Measurements from ENCODE around the gene CASKIN1.
"Not testable (repeated sequence)": the region's sequence is repeated elsewhere in the genome, so short reads cannot be mapped to it uniquely, and the experiment has no call there.

The CASKIN1 gene

DNA sequence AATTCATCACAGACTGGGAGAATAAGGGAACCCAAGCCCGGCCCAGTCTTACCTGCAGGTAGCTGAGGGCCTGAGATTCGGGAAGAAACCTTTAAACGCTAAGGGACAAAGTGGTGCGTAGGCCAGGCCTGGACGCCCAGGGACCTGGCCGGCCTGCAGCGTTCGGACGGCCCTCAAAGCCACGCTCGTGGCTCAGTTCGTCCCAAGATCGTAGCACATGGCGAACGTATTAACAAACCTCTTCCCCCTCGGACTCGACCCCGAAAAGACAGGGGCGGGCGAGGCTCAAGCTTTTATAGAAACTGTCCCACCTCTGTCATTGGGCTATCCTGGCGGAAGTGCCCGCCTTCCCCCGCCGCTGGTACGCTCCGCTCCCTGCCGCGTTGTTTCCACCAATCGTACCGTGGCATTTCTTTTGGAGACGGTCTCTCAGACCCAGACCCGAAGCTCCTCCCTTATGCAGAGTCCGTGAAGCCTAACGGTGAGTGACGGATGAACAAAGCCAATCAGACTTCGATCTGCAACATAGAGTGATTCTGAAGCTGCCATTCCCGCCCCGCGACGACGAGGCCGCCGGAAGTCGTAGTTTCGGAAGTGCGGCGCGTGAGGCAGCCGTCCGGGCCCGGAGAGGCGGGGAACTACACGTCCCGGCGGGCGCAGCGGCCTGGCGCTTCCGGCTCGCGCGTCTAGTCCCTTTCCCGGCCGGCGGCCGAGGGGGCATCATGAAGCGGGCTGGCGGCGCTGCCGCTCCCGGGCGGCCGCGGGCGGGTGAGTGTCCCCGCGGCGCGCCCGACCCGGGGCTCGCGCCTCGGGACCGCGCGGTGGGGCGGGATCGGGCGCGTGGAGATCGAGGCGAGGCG, 41.1 kb downstream of the CASKIN1 start, which contains the start of gene TRAF7:
TSS of gene TRAF7 (plus strand) at position 692 of the 860 bp plus-strand sequence. CDS start 8,139 bp downstream, outside the sequence.
- DNase-seq, result peak; percentile 95

DNA sequence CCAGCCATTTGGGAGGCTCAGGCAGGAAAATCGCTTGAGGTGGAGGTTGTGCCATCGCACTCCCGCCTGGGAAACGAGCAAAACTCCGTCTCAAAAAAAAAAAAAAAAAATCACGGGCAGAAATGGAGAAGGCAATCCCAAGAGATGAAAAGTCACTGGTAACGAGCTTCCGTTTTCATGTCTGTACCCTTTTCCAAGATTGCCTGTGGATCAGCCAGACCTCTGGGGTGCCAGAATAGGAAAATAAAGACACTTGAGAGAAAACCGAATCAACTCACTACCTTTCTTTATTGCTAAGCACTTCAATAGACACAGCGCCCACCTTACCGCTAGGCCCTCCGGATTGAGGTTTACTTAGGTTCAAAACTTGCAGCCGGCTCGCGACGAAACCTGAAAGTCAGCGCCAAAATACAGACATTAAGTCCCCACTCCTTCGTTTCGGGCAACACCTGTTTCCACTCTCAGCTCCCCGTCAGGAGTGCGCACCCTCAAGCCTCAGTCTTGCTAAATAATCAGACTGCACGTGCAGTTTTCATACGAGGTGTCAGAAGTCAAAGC, 41.8 kb downstream of the CASKIN1 start:
- DNase-seq, result no peak

DNA sequence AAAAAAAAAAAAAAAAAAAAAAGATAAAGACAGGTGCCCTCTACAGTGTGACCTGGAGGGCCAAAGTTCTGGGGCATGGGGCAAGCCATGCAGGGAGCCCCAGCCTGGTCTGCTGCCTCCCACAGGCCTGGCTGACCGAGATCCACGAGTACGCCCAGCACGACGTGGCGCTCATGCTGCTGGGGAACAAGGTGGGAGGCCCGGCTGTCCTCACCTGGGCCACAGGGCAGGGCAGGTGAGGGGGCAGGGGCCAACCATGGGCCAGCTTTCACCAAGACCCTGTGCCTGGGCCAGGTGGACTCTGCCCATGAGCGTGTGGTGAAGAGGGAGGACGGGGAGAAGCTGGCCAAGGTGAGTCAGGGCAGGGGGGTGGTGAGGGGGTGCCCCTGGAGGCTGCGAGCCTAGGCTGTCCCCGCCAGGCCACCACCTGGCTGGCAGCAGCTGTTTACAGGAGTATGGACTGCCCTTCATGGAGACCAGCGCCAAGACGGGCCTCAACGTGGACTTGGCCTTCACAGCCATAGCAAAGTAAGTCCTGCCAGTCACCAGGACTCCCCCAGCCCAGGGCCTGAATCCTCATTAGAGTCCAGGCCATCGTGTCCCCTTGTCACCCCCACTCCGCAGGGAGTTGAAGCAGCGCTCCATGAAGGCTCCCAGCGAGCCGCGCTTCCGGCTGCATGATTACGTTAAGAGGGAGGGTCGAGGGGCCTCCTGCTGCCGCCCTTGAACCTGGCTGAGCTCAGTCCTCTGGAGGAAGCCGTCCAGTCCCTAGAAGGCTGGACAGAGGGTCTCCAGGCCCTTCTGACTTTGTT, 43.5 kb downstream of the CASKIN1 start:
- no peak for DNase-seq

DNA sequence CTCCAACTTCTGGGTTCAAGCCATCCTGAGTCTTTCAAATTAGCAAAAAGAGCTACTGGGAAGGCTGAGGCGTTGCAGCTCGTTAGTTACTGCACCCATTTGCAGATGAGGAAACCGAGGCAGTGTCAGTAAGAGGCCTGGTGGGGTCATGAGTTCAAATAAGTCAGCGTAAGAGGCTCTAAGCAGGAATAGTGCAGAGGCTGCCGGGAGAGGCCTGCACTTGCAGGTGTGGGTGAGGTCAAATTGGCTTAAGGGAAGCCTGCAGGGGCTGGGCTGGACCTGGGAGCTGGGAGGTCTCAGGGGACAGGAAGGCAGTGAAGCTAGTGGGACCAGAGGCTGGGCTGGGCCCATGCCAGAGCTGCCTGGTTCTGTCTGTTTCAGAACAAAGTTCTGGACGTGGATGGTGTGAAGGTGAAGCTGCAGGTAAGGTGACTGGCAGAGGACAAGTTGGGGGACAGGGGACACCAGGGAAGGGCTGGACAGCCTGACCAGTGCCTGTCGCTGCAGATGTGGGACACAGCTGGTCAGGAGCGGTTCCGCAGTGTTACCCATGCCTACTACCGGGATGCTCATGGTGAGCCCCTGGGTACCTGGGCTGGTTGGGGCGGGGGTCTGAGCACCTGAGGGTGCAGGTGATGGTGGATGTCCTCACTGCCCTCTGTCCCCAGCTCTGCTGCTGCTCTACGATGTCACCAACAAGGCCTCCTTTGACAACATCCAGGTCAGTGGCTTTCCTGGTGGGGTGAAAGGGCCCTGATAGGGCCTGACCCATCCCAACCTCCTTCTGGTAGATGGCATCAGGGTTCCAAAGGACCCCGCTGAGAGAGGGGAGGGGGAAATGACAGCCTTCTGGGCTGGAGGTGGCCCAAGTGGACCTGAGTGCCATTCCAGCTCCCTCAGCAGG, 45.0 kb downstream of the CASKIN1 start:
- DNase-seq, result no peak

DNA sequence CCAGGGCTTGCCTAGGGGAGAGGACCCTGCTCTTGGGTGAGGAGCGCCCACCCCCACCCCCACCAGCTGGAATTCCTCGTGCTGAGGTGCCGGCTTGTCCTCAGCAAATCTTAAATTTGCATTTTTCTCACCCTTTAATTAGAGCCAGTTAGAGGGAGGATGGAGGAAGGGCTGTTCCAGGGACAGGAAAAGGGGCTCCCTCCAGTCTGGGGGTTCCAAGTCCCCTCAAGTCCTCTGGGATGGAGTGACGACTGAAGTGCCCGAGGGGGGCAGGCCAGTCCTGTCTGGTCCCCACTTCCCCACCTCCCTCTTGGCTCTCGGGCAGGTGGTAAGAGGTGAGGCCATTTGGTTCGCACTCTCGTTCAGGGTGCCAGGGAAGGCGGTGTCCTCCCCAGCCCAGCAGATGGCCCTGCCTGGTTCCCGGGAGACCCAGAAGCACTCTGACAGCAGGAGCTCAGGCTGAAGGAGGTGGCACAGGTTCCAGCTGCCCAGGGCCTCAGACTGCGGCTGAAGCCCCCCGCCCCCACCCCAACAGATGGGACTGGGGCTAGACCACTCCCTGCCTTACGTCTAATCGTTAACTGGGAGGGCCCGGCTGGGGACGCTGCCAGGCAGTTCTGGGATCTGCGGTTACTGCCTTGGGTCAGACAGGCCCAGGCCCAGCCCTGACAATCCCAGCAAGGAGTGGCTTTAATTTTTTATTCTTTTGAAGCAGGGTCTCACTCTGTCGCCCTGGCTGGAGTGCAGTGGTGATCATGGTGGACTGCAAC, 45.8 kb downstream of the CASKIN1 start:
- DNase-seq, result no peak

DNA sequence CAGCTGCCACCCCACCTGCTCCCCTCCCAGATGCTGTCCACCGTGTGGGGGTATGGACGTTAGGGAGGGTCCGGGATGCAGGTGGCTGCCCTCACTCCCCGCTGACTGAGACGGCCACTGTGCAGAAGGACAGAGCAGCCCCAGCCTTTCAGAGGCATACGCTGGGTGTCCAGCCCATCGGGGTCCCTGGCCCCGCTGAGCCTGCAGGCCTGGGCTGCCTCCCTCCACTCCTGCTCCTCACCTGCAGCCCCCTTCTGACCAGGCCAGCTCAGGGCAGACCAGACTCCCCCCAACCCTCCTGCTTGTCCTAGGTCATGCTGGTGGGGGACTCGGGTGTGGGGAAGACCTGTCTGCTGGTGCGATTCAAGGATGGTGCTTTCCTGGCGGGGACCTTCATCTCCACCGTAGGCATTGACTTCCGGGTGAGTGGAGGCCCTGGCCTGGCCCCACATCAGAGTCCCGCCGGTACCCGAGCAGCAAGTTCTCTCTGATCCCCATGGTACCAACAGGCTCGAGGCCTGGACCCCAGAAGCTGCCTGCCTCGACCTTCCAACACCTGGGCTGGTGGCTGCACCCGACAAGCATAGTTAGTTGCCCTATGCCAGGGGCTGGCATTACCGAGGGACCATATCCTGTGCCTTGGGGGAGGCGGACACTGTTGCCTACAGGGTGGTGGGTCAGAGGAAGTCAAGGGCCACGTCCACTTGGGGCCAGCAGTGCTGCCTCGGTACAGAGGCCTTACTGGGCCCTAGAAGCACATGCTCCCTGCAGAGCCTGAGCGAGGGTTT, 46.6 kb downstream of the CASKIN1 start:
- no peak for DNase-seq

DNA sequence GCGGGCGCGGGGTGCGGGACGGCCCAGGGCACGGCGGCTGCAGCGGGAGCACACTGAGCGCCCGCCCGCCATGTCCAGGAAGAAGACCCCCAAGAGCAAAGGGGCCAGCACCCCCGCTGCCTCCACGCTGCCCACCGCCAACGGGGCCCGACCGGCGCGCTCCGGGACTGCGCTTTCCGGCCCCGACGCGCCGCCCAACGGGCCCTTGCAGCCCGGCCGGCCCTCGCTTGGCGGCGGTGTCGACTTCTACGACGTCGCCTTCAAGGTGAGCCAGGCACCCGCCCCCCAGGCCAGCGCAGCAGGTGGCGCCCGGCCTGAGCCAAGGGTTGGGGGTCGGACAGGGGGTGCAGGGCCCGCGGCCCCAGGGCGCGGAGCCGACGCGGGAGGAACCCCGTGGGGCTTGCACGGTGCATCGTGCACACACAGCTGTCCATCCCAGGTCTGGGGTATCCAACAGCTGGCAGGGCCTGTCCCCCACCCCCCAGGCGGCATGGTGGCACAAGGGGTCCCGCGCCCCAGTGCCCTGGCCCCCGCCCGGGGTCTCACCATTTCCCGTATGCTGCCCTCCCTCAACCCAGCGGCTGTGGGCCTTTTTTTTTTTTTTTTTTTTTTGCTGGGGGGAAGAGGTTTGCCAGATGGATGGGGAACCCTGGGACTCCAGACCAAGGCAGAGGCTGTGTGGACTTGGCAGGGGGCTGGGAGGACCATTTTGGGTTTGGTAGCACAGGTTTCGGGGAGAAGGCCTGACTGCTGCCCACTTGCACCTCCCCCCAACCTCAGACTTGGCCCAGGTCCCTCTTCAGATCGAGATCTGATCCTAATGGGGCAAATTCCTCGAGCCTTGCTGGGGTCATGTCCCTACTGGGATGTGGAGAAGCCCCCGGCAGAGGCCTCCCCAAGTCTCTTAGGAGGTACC, 47.4 kb downstream of the CASKIN1 start:
- no peak for DNase-seq

DNA sequence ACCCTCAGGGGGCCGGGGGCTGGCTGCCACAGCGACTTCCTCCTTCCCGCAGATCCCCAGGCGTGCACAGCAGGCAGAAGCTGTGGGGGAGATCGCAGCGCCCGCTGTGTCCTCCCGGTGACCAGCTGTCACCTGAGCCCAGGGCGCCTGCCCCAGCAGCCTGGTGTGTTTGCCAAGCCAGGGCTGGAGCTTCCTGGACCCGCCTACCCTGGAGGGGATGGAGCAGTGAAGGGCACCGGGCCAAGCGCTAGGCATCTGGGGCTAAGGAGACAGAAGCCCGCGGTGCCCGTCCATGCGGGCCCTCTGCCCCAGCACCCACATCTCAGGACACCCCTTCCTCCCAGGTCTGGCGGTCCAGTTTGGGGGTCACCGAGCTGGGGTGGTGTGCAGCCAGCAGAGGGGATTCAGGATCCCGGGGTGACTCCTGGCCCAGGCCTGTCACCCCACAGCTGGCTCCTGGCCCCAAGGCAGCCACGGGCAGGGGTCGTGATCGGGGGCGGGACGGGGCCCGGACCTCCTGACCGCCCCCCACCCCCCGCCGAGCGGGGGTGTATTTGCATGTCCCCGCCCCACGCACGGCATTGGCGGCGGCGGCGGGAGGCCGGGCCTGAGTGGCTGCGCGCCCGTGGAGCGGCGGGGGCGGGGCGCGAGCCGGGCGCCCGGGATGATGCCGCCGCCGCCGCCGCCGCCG, 48.3 kb downstream of the CASKIN1 start, which contains the start of gene RAB26:
TSS of gene RAB26 (plus strand) at position 645 of the 691 bp plus-strand sequence. CDS start 159 bp downstream, outside the sequence.
- peak; percentile 60 for DNase-seq

DNA sequence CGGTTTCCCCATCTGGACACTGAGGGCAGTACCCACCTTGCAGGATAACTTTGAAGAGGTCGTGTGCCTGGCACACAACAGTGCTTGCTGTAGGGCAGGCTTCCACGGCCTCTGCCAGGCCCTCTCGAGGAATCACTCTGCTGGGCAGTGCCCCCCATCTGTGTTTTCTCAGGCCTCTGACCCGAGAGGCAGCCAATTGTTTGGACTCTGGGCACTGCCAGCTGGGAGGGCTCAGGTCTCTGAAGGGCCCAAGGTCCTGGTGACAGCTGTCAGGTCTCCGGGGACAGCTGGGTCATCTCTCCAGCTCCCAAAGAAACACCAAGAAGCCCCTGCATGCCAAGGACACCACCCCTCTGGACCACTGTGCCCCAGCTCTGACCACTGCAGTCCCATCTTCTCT, 49.0 kb downstream of the CASKIN1 start:
- no peak for DNase-seq

DNA sequence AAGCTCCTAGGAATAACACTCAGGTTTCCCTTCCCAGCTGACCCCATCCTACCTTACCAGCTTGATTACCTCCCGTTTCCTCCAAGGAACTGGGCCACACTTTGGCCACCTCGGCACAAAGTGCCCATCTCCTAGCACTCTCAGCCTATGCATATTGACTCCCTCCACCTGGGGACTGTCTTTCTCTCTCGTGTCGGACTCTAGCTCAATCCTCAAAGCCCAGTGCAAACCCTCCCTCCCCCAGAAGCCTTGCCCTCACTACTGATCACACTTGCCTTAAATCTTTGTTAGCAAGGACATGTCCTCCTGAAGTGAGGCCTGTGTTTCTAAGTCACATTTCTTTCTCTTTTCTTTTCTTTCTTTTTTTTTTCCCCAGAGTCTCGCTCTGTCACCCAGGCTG, 50.6 kb downstream of the CASKIN1 start:
- no peak for DNase-seq

DNA sequence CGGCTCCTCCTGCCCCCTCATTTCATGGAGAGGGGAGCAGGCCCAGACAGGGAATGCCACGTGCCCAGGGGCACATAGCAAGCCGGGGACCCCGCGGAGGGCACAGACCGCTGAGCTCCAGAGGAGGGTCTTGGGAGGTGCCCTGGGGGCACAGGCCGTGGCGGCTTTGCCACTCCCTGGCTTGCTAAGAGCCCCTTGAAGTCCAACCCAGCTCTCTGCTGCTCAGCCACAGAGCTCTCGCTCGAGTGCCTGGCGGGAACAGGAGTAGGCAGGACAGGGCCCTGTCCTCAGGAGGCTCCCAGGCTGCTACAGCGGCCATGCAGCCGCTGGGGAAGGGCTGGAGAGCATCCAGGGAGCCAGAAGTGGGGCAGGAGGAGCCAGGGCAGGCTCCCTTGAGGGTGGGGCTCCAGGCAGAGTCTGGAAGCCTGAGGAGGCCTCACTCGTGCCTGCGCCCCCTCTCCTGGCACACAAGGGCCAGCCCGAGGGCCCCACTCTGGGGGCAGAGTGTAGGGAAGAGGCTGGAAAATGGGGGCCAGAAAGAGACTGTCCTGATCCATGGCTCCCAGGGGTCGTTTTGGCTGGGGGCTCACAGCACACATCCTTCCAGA, 52.4 kb downstream of the CASKIN1 start:
- DNase-seq, result no peak

DNA sequence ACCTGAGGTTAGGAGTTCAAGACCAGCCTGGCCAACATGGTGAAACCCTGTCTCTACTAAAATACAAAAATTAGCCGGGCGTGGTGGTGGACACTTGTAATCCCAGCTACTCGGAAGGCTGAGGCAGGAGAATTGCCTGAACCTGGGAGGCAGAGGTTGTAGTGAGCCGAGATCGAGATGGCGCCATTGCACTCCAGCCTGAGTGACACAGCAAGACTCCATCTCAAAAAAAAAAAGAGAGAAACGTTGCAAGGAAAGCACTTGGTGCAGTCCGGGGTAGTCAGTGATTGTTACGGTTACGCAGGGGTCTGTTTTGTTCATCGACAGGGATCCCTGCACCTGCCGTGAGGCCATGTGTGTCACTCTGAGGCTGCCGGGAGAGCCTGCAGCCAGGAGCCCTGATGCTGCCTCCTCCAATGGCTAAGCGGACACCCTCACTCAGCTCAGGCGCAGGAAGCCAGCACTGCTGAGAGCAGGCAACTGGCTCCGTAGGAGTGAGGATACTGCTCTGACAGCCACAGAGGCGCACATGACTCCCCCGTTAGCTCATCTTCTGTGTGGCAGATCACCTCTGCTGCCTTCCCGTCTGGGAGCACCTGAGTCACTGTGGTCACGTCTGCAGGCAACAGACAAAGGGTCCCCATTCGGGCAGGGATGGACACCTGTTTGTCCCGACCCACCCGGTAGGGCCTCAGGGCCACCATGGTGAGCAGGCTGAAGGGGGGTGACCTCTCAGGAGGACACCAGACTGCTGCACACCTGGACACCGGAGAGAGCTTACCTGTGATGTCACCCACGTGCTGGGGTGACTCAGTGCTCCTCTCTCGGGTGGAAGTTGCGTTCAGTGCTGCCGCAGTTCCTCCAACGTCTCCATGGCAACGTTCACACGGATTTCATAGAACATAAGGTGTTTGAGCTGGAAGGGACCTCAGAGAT, 53.2 kb downstream of the CASKIN1 start:
- DNase-seq, result no peak

DNA sequence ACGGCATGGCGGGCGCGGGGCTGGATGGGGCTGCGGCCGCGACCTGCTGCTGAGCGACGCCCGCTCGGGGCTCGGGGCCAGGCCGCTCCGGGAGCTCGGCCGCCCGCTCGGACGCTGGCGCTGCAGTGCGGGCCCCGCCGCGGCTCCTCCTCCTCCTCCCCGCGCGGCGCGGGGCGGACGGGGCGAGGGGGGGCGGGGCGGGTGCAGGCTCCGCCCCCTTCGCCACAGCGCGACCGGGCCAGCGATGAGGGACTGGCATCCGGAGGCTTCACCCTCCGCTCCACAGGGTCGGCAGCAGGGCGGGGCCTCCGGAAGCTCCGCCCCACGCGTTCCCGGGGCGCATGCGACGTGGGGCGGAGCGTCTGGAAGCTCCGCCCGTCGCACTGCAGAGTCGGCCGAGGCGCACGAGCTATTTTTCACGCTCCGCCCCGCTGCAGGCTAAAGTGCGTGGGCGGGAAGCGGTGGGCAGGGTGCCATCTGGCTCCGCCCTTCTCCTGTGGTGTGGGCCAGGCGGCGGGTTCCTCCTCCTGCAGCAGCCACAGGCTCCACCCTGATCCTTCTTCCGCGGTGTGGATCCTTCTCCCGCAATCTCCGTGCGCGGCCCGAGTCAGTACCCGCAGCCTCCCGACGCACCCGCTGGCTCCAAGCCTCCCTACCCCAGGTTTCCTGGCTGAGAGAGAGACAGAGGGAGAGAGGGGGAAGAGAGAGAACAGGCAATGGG, 60.5 kb downstream of the CASKIN1 start, which contains the start of gene PKD1:
TSS of gene PKD1 (minus strand) at position 129 of the 721 bp plus-strand sequence. CDS start 209 bp downstream, outside the sequence.
- DNase-seq, result peak; percentile 58

DNA sequence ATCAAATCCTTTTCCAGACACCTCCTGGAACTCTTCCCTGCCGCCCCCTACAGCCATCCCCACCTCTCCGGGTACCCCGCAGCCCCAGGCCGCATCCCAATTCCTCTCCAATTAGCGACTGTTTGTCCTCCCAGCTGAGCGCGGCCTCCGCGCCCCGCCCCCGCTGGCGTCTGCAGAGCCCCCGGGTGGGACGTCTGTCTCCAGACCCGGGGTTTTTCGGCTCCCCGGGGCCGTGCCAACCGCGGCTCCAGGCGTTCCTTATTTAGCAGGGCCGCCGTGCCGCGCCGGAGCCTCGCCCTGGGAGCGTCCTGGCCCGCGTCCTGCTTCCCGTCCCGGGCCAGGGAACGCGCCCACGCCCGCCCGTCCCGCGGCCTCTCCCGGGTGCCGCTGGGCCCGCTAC, 61.3 kb downstream of the CASKIN1 start:
- DNase-seq, result not testable (repeated sequence)

DNA sequence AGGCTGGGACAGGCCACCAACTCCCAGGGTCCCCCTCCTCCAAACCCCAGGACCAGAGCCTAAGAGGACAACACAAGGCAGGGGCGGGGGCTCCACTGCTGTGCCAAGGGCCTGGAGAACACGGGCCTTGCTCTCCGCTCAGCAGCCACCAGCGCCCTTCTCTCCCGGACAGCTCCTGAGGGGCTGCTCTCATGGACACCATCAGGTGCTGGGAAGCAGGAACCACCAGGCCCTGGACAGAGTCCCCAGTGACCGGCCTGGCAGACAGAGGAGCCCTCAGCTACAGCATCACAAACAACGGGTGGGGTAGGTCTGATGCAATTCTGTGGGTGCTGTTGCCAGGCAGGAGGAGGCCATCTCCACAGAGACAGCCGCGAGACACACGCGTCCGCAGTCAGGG, 62.6 kb downstream of the CASKIN1 start:
- DNase-seq, result not testable (repeated sequence)

DNA sequence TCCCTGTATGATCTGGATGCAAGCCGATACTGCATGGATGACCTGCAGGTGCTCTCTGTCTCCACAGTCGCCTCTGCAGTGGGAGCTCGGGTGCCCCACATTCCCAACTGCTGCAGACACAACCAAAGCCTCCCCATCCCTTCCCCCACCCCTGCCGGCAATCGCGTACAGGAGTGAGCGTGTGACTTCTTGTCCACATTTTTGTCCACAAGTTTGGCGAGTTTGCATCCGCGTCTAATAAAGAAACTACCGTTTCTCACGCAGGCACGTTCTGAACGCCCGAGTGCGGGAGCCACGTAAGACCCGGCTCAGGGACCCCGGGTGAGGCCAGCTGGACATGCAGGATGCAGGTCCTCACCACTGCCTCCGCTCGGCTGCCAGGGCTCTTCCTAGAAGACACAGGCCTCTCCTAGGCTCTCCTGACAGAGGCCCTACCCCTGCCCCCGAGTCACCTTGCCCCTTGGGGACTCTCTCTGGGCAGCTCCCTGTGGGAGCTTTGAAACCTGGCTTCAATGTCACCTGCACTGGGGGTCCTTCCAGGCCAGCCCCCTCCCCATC, 66.4 kb downstream of the CASKIN1 start:
- not testable (repeated sequence) for DNase-seq
